ENCODE data around the gene GRIN2B. TPM values are rescaled to one million over a fixed set of nuclear protein-coding genes. Genes with fewer than 3 reads are reported as not detected.

The GRIN2B gene
- total and polyA plus RNA-seq, 4 donors, result 0.02 to 2.6 (median 0.25) TPM; not detected in 1

DNA sequence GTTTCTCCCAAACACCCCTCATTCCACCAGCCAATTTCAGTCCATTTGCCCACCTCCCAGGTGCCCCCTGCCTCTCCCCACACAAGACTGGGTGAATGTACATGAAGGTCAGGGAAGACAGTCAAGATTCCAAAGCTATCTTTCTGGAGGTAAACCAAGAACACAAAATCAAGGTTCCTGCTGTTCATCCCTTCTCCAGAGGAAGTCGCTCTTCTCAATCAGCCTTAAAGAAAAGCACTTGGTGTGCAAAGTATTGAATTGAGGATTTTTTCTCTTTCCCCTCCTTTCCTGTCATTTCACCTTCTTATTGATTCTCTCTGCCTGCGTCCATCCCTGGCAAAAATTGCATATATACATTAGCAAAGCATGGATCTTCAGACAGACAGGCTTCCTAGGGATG lies 4.5 kb downstream of the GRIN2B start:
- 81 to 83% methylated on average over 2 of the region's 2 CpGs for WGBS, 2 donors
- ATAC-seq (ENCODE audit: insufficient read depth, low FRiP score), result no peak
- Histone ChIP-seq H3K9me3 (ENCODE audit: control insufficient read depth in 4 of 4, insufficient read depth in 3 of 4, low read length in 3 of 4) (peaks cover 0 to 4% (median 0%) of the 10 kb centered on the region in 4 donors), H3K9ac (ENCODE audit: insufficient read depth in 1 of 2, low read length in 2 of 2) (no peak overlapping the region), H3K27ac (ENCODE audit: low read depth in 1 of 2, low read length in 1 of 2) (no peak overlapping the region), H3K36me3 (ENCODE audit: control insufficient read depth in 4 of 4, insufficient read depth in 4 of 4, low read length in 4 of 4) (no peaks in the 10 kb centered on the region), H3K4me1 (ENCODE audit: control insufficient read depth in 5 of 5, insufficient read depth in 5 of 5, low read length in 5 of 5) (peaks cover 0 to 18% (median 6%) of the 10 kb centered on the region in 5 donors), H3K4me3 (no peak overlapping the region), H3K27me3 (ENCODE audit: control insufficient read depth in 3 of 3, insufficient read depth in 3 of 3, low read length in 2 of 3) (peaks cover 0 to 39% (median 39%) of the 10 kb centered on the region in 3 donors)
- TF ChIP-seq, protein P1, sequence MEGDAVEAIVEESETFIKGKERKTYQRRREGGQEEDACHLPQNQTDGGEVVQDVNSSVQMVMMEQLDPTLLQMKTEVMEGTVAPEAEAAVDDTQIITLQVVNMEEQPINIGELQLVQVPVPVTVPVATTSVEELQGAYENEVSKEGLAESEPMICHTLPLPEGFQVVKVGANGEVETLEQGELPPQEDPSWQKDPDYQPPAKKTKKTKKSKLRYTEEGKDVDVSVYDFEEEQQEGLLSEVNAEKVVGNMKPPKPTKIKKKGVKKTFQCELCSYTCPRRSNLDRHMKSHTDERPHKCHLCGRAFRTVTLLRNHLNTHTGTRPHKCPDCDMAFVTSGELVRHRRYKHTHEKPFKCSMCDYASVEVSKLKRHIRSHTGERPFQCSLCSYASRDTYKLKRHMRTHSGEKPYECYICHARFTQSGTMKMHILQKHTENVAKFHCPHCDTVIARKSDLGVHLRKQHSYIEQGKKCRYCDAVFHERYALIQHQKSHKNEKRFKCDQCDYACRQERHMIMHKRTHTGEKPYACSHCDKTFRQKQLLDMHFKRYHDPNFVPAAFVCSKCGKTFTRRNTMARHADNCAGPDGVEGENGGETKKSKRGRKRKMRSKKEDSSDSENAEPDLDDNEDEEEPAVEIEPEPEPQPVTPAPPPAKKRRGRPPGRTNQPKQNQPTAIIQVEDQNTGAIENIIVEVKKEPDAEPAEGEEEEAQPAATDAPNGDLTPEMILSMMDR (IDR thresholded peaks at IDR 0.05; ENCODE audit: control extremely low read depth, extremely low read depth), result no peak
- no peak for DNase-seq

- no peak overlapping the region for H3K9ac ChIP-seq (ENCODE audit: insufficient read depth in 1 of 2, low read length in 2 of 2)
- H3K27ac ChIP-seq (ENCODE audit: low read depth in 1 of 2, low read length in 1 of 2), result no peak overlapping the region
- H3K27me3 ChIP-seq (ENCODE audit: control insufficient read depth in 3 of 3, insufficient read depth in 3 of 3, low read length in 2 of 3), result peaks cover 0 to 36% (median 33%) of the 10 kb centered on the region in 3 donors
- no peaks in the 10 kb centered on the region for H3K36me3 ChIP-seq (ENCODE audit: control insufficient read depth in 4 of 4, insufficient read depth in 4 of 4, low read length in 4 of 4)
- H3K9me3 ChIP-seq (ENCODE audit: control insufficient read depth in 4 of 4, insufficient read depth in 3 of 4, low read length in 3 of 4), result peaks cover 0 to 4% (median 0%) of the 10 kb centered on the region in 4 donors
- H3K4me3 ChIP-seq, result no peak overlapping the region
- TF ChIP-seq, protein P1 (IDR thresholded peaks at IDR 0.05; ENCODE audit: control extremely low read depth, extremely low read depth), result no peak
- no peak for DNase-seq
- 66 to 79% methylated on average over 7 of the region's 7 CpGs for WGBS, 2 donors
- peaks cover 0 to 12% (median 6%) of the 10 kb centered on the region in 5 donors for H3K4me1 ChIP-seq (ENCODE audit: control insufficient read depth in 5 of 5, insufficient read depth in 5 of 5, low read length in 5 of 5)
- no peak for ATAC-seq (ENCODE audit: insufficient read depth, low FRiP score)
Observed at GRCh38 chr12:13976028-13976584, 5.3 kb downstream of the GRIN2B start.

GRCh38 chr12:13973996-13974395 lies 7.4 kb downstream of the GRIN2B start:
- Histone ChIP-seq H3K9ac (ENCODE audit: insufficient read depth in 1 of 2, low read length in 2 of 2) (no peak overlapping the region), H3K4me3 (no peak overlapping the region), H3K36me3 (ENCODE audit: control insufficient read depth in 4 of 4, insufficient read depth in 4 of 4, low read length in 4 of 4) (no peaks in the 10 kb centered on the region), H3K4me1 (ENCODE audit: control insufficient read depth in 5 of 5, insufficient read depth in 5 of 5, low read length in 5 of 5) (no peaks in the 10 kb centered on the region), H3K9me3 (ENCODE audit: control insufficient read depth in 4 of 4, insufficient read depth in 3 of 4, low read length in 3 of 4) (no peaks in the 10 kb centered on the region), H3K27me3 (ENCODE audit: control insufficient read depth in 3 of 3, insufficient read depth in 3 of 3, low read length in 2 of 3) (peaks cover 0 to 15% (median 13%) of the 10 kb centered on the region in 3 donors), H3K27ac (ENCODE audit: low read depth in 1 of 2, low read length in 1 of 2) (no peak overlapping the region)
- DNase-seq (peak; percentile 74 to 84 (median 78)), ATAC-seq (ENCODE audit: insufficient read depth, low FRiP score) (no peak)
- TF ChIP-seq, protein P1 (IDR thresholded peaks at IDR 0.05; ENCODE audit: control extremely low read depth, extremely low read depth), result no peak

DNA sequence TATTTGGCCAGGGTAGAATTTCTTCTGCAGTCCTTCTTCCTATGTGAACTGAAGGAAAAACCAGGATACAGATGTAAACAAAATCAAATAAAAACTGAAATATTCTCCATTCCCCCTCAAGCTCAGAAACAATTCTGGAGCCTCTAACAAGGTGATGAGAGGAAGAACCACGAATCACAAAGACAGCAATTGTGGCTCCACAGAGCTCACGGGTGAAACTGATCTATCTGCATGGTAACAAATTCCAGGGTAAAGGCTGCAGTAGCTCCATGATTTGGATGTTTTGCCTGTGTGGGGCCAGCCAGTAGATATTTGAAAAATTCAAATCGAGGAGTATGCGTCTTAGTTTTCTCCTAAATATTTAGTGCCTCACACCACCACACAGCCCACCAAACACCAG lies 10.6 kb downstream of the GRIN2B start:
- H3K4me1 ChIP-seq (ENCODE audit: control insufficient read depth in 5 of 5, insufficient read depth in 5 of 5, low read length in 5 of 5), result no peaks in the 10 kb centered on the region
- H3K36me3 ChIP-seq (ENCODE audit: control insufficient read depth in 4 of 4, insufficient read depth in 4 of 4, low read length in 4 of 4), result no peaks in the 10 kb centered on the region
- DNase-seq (no peak), ATAC-seq (ENCODE audit: insufficient read depth, low FRiP score) (no peak)
- no peak overlapping the region for H3K9ac ChIP-seq (ENCODE audit: insufficient read depth in 1 of 2, low read length in 2 of 2)
- peaks cover 0 to 4% (median 0%) of the 10 kb centered on the region in 3 donors for H3K27me3 ChIP-seq (ENCODE audit: control insufficient read depth in 3 of 3, insufficient read depth in 3 of 3, low read length in 2 of 3)
- H3K4me3 ChIP-seq, result no peak overlapping the region
- 76% methylated on average over 4 of the region's 4 CpGs for WGBS, 2 donors
- TF ChIP-seq, protein P1 (IDR thresholded peaks at IDR 0.05; ENCODE audit: control extremely low read depth, extremely low read depth), result no peak
- no peak overlapping the region for H3K27ac ChIP-seq (ENCODE audit: low read depth in 1 of 2, low read length in 1 of 2)
- no peaks in the 10 kb centered on the region for H3K9me3 ChIP-seq (ENCODE audit: control insufficient read depth in 4 of 4, insufficient read depth in 3 of 4, low read length in 3 of 4)
